Dermis microvascular lymphatic vessel endothelial cell (primary cell): ENCODE results near the gene CRB1. TPM values are rescaled to one million over a fixed set of nuclear protein-coding genes. Genes with fewer than 3 reads are reported as not detected.
A peak's percentile ranks its signal among the peaks of the same experiment; 100 is the strongest.
"Not testable (repeated sequence)": the region's sequence is repeated elsewhere in the genome, so short reads cannot be mapped to it uniquely, and the experiment has no call there.

Experiments used
- DNase-seq, 2 donors: peaks; one replicate each; pipeline versions ENCODE4 v3.0.0 to v3.0.0-alpha.2; 2010; ENCODE audit warnings: low read depth in 2 of 2
- total RNA-seq: library from RNA; depleted of rRNA; stranded (reverse); fragments of >200 nt; gene quantifications from 2 replicates; pipeline ENCODE4 v1.2.1, GENCODE V29; 2014

Gene CRB1
- total RNA-seq, 1 donor from 2014 or later: under 0.01 TPM

DNA sequence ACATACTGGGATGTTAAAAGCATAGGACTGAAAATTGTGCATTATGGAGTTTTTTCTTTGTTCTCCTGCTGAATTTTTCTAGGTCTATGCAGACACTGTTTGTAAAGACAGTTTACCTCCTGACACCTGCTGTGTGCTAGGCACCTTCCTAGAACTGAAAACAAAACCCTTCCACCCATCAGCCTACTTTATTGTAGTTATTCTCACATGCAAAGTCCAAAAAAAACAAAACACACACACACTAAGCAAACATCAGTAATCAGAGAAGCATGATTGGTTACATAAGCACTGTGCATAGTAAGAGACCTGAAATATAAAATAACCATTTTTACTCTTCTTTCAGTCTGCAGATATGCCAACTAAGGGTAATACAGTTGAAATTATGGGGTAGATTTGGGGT is 195.1 kb downstream of the CRB1 start:
- no peak for DNase-seq

DNA sequence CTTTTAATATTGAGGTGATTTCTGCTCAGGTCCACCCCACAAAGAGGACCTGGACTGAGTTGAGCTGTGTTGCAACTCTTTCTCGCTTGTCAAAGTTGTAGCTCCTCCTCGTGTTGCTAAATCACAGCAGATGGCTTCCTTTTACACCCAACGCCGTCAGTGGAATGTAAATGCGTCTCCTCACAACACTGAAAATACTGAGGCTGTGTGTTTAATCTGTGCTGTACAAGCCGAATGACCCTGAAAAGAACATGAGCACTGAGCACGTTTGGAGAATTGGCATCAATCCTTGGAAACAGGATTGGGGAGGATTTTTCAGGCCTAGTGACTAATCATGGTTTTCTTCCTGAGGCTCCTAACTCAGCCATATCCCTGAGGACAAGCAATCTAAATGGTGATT is 196.0 kb downstream of the CRB1 start:
- no peak for DNase-seq

DNA sequence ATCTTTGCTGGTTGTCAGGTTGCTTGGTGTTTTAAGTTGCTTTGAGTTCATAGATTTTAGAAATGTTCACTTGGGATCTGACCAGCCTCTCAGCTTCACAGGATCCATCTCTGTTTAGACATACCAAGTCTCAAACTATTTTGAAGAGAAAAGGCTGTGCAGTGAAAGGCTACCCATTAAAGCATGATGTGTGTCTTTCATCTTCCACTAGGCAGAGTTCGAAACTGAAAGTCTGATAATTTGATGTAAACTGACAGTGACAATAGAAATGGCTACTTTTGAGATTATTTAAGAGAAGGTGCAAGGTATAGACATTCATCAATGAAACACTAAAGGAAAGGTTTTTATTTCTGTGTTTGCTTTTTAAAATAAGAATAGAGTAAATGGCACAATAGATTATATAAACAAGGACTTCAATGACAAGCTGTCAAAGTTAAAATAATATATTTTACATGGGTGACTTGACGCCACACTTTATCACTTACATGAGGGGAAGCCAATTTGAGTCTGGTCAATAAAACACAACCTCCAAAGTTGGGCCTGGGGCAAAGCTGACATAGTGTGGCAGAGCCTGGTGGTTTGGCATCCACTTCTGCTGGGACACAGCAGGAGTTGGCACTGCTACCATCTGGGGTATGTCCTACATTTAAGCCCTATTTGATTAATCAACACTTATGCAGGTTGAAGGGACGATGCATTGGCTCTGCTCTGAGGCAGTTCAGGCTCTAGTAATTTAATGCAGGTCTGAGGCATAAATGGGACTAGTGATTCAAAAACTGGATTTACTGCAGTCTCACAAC is 197.7 kb downstream of the CRB1 start:
- no peak for DNase-seq

DNA sequence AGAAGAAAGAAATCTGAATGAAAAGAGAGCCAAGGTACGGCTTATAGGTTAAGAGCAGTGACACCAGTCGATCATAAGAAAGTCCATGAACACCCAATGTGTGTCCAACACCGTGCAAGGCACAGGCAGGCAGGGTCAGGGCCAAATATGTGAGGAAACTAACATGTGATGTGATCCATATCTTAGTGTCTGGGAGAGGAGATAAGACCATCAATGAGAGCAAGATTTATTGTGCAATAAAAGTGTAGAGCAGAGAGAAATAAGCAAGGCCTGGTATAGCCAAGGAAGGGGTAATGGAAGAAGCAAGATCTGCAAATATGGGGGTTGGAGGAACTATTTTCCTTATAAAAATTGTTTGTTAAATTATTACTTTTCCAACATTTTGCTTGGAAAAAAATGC is 198.8 kb downstream of the CRB1 start:
- no peak for DNase-seq

DNA sequence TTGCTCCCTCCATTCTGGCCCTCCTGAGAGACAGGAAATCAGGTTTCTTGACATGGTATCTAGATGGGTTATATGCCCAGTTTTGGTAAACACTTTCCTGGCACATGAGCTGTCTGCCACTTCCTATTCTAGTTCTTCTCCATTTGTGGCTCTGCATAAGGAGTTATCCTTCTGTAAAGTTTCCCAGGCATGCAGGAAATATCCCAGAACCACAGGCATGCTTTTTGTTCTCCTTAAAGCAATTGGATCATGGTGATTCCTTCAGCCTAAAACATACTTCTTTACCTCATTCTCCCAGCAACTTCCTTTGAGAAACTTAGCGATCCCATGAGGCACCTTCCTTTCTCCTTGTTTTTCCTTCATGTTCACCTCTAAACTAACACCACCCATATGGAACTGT is 199.8 kb downstream of the CRB1 start:
- no peak for DNase-seq

DNA sequence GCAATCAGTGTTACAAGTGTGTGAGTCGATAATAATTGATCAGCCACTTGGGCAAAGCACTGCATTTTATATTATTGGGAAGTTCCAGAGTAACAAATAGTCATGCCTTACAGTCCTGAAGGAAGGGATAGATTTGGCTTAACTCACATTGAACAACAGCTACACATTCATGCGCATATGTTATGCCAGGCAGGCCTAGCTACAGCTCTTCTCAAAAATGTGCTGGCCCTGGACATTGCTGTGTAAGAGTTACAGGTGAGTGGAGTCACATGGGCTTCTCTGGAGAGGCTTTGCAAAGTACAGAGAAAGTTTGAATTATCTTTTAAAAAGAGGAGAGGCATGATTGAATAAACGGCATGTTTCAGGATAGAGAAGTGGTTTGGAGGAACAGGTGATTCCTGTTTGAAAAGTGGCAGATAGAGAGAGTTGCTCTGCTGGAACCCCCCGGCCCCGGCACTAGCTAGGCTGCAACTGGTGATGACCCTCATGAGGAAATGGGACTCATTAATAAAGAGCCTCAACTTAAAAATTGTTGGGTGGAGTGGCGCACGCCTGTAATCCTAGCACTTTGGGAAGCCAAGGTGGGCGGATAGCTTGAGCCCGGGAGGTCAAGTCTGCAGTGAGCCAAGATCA is 200.6 kb downstream of the CRB1 start:
- DNase-seq: no peak

DNA sequence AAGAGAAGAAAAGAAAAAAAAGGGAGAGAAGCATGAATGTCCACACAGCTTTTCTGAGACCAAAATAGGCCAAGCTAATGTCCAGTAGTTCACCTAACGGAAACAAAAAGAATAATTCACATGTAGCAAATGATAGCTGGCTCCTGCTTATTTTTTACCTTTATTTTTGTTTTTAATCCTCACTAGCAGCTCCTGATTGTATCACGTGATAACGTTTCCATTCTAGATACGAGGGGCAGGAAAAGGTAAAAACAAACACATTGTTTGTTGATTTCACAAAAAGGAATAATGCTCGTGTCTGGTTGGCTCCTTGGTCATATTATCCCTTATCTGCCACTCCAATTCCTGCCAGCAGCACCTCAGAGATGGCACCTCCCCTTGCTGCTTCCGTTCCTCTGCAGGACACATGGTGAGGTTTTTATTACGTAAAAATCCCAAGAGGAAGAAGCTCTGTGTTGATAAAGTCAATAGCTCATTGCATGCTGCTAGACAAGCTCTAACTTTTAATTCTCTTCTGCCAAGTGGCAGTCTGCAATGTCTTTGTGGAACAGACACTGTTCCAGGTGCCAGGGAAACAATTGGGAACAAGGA is 201.7 kb downstream of the CRB1 start:
- no peak for DNase-seq

DNA sequence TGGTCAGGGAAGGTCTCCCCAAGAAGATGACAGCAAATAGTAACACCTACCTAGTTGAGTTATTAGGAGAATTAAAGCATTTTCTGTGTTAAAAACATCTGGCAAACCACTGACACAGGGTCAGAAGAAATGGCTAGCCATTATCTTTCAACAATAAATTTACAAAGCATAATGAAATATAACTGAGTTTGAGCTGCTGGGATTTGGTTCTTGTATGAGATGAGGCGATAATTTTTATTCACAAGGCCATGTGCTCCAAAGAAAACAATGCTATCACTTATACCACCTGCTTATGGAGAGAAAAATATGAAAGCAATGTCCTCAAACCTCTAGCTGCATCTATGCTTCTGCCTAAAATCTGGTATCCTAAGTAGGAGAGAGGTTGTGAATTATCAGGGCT is 202.3 kb downstream of the CRB1 start:
- no peak for DNase-seq

DNA sequence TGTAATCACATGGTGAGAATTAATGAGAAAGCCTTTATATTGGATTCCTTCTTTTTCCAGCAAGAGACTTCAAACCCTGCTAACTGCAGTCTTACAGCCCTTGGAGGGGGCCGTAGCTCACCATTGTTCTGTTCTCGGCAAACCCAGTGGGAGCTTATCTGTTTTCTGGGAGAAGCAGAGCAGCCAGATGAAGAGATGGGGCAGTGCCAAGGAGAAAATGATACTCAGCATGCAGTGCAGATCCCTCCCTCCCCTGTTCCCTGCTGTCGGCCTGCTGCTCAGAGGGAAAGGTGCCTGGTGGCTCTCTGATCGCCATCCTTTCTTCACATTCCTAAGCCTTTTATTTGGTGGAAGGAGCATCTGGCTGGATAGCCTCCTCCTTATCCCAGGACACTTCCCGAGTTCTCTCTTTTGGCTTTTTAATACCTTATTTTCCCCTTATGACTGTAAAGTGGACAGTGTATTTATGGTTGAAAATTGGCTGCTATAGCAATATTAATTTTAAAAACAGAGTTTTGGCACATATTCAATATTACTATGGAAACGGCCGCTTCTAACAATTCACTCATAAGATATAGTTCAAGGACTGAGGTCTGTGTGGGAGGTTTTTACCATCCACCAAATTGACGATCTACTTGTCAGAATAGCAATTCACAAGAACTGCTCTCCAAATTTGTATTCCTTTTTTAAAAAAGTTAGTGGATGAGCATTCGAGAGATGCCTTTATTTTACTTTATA is 203.4 kb downstream of the CRB1 start:
- DNase-seq: no peak

DNA sequence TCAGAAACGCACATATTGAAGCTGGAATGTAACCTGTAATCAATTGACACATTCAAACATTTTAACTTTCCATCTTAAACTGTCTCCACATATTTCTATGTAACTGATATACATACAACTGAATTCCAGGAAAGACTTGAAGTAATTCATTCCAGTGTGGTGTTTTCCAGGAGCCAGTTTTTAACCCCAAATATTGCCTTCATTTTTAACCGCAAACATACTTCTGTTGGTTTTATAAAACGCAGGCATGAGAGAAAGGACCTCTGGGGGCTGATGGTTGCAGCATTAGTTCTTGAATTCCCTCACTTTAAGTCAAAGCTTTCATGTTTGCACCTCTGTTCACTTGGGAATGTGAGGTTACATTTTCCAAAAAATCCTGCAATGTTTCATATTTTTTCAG is 204.1 kb downstream of the CRB1 start:
- DNase-seq: no peak

DNA sequence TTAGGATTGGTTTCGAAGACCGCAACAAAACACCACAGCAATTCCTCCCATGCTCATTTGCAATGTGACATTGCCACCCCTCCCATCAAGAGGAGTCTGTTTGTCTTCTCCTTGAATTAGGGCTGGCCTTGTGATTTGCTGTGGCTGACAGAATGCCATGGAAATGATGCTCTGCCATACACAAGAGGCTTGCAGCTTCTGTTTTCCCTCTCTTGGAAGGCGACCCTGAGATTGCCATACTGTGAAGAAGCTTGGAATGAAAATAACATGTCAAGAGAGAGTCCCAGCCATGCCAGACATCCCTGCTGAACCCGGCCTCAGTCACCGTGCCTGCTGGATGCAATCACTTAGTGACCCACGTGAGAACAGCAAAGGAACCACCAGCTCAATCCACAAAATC is 212.4 kb downstream of the CRB1 start:
- DNase-seq: no peak

DNA sequence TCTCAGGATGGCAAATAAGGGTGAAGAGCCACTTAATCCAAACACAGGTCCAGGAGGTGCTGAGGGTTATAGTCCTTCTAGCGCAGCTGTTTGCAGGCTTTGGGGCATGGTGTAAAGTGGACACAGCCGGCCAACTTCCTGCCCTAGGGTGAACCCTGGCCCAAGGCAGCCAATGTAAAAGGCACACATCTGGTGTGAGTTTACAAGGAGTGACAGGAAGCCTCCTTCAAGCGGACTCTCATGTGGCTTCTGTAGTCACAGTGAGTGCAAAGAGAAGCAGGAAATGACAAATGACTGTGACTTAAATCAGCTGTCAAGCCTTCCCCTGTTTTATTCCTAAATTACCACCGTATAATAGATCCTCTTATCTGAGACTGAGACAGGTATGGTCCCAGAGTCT is 213.0 kb downstream of the CRB1 start:
- DNase-seq: peak in 1 of 2 donors; percentile 1

DNA sequence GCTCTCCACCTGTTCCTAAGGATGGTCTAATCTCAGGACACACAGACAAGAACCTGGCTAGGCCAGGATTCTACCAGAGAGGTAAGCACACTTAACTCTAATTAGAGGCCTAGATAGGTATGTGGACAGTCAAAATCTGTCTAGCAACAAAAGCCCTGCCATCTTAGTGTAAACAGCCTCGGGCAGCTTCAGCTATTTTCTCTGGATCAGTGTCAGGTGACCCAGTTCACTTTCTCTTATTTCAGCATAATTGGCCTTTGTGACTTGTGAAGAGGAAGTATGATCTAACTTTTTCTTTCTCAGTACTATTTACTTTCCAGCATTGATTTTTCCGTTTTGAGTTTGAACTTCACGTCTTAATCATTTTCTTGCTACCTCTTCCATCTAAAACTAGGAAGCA is 217.7 kb downstream of the CRB1 start:
- peak in 1 of 2 donors; percentile 2 for DNase-seq

DNA sequence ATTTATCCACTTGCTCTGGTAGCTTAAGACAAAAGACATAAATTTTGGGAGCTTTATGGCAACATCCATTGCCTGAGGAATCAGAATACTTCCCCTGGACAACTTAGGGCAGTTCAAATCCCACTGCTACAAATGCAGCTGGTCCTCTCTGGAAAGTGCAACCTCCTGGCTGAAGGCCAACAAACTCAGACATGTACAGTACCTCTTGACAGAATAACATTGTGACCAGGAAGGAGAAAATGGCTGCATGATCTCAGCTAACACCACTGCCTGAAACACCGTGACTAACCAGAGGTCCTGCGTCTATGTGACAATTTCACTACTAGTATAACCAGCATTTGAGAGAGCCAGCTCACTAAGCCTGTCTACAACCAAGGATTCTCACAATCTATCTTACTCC is 218.9 kb downstream of the CRB1 start:
- peak; percentile 12 to 36 for DNase-seq

DNA sequence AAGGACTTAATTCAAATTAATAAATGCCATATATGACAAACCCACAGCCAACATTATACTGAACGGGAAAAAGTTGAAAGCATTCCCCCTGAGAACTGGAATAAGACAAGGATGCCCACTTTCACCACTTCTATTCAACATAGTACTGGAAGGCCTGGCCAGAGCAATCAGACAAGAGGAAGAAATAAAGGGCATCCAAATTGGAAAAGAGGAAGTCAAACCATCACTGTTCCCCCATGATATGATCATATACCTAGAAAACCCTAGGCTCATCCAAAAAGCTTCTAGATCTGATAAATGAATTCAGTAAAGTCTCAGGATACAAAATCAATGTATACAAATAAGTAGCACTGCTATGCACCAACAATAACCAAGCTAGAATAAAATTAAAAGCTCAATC is 223.5 kb downstream of the CRB1 start:
- not testable (repeated sequence) for DNase-seq

DNA sequence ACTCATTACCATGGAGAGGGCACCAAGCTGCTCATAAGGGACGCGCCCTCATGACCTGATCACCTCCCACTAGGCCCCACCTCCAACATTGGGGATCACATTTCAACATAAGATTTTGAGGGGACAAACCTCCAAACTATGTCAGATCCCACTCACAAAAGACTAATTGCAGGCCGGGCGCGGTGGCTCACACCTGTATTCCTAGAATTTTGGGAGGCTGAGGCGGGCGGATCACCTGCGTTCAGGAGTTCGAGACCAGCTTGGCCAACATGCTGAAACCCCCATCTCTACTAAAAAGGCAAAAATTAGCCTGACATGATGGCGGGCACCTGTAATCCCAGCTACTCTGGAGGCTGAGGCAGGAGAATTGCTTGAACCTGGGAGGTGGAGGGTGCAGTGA is 228.7 kb downstream of the CRB1 start:
- DNase-seq: no peak

DNA sequence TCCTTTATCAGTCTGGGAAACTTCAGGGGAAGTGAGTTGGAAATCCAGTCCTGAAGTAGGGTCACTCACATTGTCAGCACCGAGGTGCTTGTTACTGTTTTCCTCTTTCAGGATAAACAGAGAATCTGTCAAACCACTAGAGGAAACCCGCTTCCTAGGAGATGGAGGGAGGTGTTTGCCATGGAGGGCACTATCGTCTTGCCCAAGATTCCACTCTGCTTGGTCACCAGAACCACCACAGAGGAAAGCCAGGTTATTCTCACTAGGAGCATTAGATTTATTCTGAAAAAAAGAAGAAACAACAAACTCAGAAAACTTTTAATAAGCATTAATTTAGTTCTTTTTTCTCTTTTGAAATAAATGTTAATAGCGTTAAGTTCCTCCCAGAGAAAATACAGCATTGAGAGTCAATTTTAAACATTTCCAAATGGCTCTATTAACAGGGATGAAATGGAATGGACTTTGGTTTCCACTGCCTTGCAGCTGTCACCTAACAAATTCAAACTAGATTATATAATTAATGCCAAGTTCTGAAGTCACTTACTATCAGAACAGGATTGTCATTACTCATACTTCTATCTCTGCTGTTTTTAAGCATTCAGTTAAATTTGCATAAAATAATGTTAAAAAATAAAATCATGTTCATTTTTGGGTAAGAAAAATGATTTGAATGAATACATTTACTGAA is 242.8 kb downstream of the CRB1 start:
- DNase-seq: no peak

DNA sequence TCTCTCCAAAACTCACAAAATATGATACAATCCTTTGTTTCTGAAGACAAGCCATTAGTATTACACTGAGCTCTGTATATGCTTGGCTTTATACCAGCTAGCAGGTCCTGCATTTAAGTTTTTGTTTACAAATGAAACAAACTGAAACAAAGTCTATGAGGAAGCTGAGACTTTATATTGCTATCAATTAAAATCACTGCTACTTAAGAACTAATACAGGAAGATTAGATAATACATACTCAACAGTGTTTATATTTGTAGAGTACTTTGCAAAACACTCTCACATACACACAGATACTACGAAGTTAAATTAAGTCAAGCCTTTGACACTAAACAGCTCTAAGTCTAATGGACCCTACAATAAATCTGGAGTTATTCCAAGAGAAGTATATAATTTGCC is 247.4 kb downstream of the CRB1 start:
- no peak for DNase-seq

DNA sequence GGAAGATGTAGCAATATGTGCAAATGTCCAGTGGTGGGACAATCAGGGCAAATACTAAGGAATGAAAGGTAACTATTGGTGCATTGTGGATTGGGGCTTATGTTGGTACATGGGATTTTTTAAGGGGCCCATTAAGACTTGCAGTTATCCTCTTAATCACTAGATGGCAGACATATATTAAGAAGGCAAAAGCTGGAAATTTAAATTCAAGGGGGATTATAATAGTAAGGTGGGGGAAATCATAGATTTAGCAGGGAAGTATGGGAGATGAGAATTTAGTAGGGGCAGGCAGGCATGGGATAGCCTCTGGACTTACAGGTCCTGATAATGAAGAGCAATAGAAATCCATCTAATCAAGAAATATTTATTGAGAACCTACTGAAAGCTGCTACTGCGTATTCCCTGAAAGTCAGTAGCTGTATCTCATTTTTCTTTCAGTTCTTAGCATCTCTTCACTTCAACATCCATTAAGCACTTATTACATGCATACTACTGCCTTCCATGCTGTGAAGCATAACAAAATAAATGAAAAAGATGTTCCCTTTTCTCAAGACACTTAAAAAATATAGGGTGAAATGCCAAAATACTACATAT is 251.8 kb downstream of the CRB1 start:
- DNase-seq: peak in 1 of 2 donors; percentile 22

DNA sequence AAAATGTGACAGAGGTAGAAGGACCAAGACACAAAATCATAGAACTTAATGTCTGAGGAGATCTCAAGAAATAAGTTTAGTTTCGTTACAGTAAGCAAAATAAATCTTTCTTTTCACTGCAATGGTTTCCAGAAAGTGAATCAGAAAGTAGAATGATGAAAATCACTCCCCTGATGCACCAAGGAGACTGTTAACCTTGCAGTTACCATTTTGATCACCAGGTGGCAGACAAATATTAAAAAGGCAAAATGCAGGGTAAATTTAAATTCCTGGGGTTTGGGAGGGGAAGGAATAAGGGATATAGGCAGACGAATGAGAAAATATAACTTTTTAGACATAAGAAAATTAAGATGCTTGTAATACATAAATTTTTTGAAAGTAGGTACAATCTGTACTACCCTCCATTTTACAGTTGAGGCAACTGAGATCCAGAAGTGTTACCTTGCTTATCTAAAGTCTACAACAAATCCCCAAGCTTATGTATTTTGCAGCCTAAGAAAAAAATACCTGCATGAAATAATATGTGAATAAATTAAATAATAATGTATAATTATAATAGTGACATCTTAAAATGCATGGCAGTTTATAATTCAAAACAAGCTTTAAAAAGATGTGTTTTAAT is 253.2 kb downstream of the CRB1 start:
- DNase-seq: peak; percentile 4 to 22
